Suppressor macrophage treated with lipopolysaccharide for 4 hours (primary cell): ENCODE measurements around the gene SOBP.

ENCODE experiments used
- DNase-seq: peaks from one replicate; pipeline ENCODE4 v3.0.0-alpha.2; 2020

The SOBP gene

GRCh38 chr6:107555449-107555848 is 65.5 kb downstream of the SOBP start:
- no peak for DNase-seq

GRCh38 chr6:107556082-107556481 is 66.2 kb downstream of the SOBP start:
- no peak for DNase-seq

DNA sequence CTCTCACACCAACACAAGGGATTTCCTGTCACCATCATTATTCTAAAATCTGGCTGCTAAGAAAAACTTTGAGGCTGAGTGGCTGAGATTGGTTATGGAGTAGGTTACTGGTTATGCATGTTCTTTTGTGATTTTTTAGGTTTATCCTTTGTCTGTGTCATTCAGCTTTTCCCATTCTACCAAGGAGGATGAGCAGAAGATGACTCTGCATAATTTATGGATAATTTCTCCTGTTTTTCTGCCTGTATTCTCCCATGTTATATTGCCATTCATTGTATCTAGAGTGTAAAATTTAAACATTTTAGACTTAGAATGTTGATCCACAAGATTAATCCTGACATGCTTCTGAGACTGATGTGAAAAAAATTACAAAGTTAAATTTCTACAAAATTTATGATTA is 67.8 kb downstream of the SOBP start:
- no peak for DNase-seq

DNA sequence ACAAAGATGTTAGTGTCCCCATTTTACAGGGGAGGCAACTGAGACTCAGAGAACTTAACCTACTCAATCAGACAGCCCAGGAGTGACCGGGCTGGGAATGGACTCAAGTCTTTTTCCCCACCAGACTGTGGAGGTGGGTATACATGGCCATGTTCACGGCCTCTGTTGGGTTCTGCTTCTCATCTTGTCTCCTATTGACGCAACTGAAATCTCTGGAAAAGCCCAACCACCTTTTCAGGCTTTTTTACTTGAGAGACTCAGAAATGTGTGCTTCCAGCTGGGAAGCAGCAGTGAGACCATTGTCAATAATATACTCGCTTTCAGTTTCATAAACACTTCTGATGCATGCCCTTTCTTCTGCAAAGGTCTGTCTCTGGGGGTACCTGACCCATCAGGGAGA is 70.7 kb downstream of the SOBP start:
- no peak for DNase-seq

- no peak for DNase-seq
These were observed 71.4 kb downstream of the SOBP start for GRCh38 chr6:107561306-107561705.

- DNase-seq: no peak
These were observed 74.0 kb downstream of the SOBP start for GRCh38 chr6:107563694-107564588.

DNA sequence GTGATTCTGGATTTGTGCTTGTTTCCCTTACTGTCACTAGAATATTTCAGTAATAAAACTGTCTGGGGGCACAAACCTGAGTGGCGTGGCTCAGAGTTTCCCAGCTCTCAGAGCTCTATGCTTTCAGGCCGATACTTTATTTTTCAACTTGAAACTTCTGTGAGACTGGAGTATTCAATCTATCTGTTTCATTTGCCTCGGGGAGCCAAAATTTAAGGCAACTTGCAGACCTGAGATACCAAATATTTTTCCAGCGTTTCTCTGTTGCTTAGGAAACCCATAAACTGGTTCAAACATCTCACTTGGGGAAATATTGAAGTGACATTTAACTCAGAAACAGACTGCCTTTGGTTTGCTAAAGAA is 74.7 kb downstream of the SOBP start:
- DNase-seq: no peak

DNA sequence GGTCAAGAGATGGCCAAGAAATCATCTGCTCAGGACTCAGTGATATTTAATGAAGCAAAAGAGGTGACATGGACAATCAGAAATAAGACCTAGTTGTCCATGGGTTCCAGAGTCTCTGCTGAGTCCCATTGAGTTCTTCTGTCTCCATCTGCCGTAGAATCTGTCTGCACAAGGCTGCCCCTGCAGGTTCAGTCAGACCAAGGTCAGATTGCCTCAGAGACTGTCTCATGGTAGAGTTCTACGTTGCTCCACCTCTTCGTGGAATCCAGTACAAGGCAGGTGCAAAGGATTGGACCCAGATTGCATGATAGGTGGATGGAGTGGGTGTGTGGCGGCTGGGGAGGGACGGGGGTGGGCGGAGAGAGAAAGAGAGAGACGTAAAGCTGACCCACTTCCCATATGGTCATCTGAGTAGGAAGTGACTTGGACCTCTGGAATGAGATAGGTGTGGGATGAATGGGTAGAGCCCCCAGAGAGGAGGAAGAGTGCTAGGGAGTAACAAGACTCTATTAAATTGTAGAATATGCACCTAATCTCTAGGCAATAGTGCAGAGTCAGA is 75.3 kb downstream of the SOBP start:
- DNase-seq: no peak

GRCh38 chr6:107567643-107568042 is 77.7 kb downstream of the SOBP start:
- DNase-seq: no peak

DNA sequence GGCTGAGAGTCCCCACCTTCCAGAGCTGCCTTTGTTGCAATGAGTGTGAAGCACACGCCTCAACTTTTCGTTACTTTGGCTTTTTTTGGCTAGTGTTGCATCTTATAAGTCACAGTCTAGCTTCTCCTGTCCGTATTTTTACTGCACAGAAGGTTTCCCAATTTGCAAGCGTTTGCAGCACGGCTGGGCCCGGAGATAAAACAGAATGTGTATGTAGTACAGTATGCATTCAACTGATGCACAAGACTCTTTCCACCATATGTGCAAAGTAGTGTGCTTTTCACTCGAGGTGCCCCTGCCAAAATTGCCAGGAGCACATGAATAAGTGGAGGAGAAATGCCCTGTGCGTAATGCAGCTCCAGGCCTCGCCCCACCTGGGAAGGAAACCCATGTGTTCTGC is 79.6 kb downstream of the SOBP start:
- DNase-seq: no peak

GRCh38 chr6:107571354-107571753 is 81.4 kb downstream of the SOBP start:
- DNase-seq: no peak

DNA sequence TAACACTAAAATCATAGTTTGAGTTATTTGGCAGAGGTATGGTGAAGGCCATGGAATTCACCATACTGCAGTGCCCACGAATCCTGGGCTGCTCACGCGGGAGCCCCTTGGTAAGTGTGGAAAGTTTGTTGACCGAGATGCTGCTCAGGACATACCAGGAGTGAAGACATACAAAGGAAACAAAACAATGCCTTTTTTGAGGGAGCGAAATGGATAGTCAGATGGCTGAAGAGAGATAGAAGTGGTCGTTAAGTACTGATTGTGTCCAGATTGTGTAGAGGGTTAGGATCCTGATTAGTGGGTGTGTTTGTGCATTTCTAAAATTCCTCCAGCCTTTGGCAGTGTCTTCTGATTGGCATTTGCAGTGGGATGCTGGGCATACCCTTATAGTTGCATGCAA is 83.0 kb downstream of the SOBP start:
- no peak for DNase-seq

DNA sequence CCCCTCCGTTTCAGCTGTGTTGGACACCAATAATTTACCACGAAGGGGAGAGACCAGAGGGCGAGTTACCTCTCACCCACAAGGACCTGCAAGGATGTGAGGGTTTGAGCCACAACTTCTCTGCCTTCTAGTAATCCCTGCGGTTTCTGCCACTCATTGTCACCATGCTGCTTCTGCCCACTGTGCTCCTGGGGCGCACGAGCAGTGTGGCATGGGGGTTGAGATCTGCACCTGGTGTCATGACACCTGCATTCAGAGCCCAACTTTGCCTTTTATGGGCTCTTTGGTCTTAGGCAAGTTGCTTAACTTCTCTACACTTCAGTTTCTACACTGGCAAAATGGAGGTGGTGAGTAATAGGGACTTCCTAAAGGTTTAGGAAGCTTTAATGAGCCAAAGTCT is 84.9 kb downstream of the SOBP start:
- DNase-seq: no peak

DNA sequence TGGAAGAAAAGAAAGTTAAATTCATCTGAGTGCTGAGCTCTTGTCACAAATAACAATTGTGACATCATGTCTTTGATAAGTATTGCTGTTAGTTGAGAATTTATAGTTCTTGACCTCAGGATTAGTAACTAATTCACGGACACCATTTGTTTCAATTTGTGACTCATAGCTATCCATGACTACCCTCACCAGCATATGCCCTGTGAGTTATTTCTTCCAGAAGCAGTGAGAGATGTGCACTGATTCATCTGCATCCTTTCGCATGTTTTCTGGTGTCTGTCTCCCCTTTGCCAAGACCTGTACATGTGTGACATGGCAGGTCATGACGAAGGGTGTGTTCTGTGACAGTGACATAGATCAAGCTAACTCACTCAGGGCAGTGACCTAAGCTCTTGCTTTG is 86.9 kb downstream of the SOBP start:
- no peak for DNase-seq

- DNase-seq: no peak
These were observed 88.9 kb downstream of the SOBP start for GRCh38 chr6:107578642-107579341.

DNA sequence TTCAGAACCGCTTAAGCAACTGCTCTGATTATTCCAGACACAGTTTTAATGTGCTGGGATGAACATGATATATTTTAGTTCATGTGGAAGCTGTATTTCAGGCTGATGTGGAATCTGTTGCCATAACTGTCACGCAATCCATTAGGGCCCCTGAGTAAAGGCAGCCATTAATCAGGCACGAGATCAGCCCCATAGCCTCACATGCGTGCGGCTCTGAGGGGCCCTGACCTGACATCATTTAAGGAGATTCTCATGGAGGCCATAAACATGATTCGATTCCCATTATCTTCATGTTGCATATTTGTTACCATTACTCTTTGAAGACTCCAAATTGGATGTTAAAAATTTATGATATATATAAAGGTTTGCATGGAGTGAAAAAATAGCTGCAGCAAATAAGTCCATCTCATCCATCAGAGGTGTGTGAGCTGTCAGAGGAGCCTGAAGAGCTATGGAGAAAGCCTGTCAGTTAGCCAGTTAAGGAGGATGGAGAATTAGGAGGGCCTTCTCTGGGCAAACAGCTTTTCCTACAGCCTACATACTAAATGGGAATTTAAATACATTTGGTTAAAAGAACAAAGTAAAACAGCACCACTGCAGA is 89.6 kb downstream of the SOBP start:
- DNase-seq: no peak

DNA sequence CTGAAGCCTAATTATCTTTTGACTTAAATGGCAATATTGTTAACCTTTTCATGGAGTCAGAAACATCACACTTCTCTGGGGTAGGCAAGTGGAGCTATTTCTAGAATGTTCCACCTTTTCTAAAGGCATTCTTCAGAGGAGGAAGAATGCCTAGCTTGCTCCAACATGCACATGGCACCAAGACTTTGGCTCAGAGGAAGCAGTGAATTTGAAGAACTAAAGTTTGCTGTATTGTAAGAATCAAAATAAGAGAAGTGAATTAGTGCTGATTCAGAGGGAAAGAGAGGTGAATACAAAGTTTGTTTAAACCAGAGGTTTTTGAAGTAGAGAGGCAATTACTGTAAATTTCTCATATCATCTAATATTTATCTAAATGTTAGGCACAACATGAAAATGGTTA is 92.2 kb downstream of the SOBP start:
- no peak for DNase-seq

DNA sequence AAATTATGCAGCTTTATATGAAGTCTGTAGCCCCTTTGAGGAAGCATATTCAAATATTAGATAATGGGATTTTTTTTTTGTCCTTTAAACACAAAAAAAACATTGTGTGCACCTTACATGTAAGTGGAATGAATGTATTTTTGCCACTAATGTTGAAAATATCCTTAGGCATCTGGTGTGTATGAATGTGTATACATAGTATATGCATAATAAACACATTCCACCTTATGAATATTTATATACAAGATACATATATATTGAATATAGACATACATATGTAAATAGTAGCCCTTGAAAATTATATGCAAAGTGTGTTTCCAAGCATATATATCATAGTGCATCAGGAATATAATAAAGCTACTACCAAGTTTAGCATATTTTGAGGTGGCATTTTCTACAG is 94.8 kb downstream of the SOBP start:
- no peak for DNase-seq

DNA sequence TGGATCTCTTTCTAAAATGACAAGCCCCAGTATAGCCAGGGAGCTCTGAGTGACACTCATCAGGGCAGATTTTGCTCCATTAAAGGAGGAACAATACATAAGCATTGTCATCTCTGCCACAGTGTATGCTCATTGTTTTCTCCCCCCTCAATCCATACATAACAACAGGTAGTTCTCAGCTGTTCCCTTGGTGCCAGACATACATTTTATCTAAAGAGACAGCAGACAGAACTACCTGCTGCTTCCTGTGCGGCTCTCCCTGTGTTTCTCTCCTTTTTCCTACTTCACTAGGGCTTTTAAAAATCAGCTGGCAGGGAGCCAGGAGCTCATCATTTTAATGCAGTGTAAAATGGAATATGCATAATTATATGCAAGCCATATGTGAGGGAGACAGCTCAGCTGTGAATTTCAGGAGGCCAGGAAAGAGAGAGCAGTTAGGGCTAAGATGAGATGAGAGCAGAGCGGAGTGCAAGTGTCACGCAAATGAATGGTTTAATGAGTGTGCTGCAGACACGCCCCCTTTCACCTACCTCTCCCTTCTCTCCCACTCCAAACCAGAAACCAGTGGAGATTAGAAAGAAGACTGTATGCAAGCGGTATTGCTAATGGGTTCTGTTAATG is 96.0 kb downstream of the SOBP start:
- DNase-seq: no peak

- DNase-seq: no peak
These were observed 97.5 kb downstream of the SOBP start for GRCh38 chr6:107587451-107587850.

DNA sequence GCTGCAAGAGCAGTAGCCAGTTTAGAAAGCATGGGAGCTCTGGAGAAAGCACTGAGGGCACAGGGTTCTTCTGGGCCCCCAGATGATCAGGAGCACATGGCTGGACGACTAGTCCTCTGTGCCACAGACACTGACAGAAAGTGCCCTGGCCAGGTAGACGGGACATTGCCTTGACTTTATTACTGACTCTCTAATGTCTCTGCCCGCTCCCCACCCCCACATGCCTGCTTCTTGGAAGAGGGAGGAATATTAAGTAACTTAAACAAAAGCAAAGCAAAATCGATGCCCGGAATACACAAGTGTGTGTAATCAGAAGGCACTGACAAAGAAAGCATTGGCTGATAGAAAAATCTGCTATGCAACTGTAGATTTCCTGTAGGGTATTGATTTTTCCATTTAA is 99.3 kb downstream of the SOBP start:
- DNase-seq: no peak

GRCh38 chr6:107589934-107590333 is 100.0 kb downstream of the SOBP start:
- DNase-seq: no peak

GRCh38 chr6:107590378-107590777 is 100.5 kb downstream of the SOBP start:
- DNase-seq: no peak
